Neural cell (in vitro differentiated cells): ENCODE results near the gene URB1.

Experiments used
- EP300 ChIP-seq: fragments of 450-650 bp; conservative IDR thresholded peaks from 2 replicates; pipeline ENCODE4 v1.6.1; 2014; ENCODE audit warnings: antibody characterized with exemption, mild to moderate bottlenecking, moderate library complexity; ENCODE audit not compliant: poor library complexity, severe bottlenecking
- EZH2 ChIP-seq: fragments of 200-600, 300-800 bp; shearing (Covaris generic), sonication (generic); IDR thresholded peaks from 2 replicates; pipeline ENCODE4 v1.6.1; 2014; ENCODE audit warnings: antibody characterized with exemption, low read length, borderline replicate concordance, mild to moderate bottlenecking; ENCODE audit not compliant: insufficient read depth, poor library complexity, severe bottlenecking
- MXI1 ChIP-seq: fragments of 450-650 bp; conservative IDR thresholded peaks from 2 replicates; pipeline ENCODE4 v1.6.1; 2014; ENCODE audit warnings: antibody characterized with exemption, mild to moderate bottlenecking; ENCODE audit not compliant: poor library complexity, severe bottlenecking
- POLR2AphosphoS5 ChIP-seq: IDR thresholded peaks from 2 replicates; pipeline ENCODE4 v1.6.1; 2012
- TAF1 ChIP-seq: IDR thresholded peaks from 2 replicates; pipeline ENCODE4 v1.6.1; 2012; ENCODE audit warnings: low read depth
- TF ChIP-seq, protein P1 (sequence below): fragments of 450-650 bp; IDR thresholded peaks from 2 replicates; pipeline ENCODE4 v1.5.1; 2014; ENCODE audit warnings: antibody characterized with exemption, mild to moderate bottlenecking, moderate library complexity; ENCODE audit not compliant: poor library complexity, severe bottlenecking
- TF ChIP-seq, protein P2 (sequence below): IDR thresholded peaks from 2 replicates; pipeline ENCODE4 v1.6.1; 2012; ENCODE audit warnings: borderline replicate concordance

GRCh38 chr21:32338209-32338921 lies 54.4 kb downstream of the URB1 start:
- no peak for TF ChIP-seq EP300
- TF ChIP-seq, protein P1, sequence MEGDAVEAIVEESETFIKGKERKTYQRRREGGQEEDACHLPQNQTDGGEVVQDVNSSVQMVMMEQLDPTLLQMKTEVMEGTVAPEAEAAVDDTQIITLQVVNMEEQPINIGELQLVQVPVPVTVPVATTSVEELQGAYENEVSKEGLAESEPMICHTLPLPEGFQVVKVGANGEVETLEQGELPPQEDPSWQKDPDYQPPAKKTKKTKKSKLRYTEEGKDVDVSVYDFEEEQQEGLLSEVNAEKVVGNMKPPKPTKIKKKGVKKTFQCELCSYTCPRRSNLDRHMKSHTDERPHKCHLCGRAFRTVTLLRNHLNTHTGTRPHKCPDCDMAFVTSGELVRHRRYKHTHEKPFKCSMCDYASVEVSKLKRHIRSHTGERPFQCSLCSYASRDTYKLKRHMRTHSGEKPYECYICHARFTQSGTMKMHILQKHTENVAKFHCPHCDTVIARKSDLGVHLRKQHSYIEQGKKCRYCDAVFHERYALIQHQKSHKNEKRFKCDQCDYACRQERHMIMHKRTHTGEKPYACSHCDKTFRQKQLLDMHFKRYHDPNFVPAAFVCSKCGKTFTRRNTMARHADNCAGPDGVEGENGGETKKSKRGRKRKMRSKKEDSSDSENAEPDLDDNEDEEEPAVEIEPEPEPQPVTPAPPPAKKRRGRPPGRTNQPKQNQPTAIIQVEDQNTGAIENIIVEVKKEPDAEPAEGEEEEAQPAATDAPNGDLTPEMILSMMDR: no peak
- TF ChIP-seq EZH2: no peak
- TF ChIP-seq, protein P2, sequence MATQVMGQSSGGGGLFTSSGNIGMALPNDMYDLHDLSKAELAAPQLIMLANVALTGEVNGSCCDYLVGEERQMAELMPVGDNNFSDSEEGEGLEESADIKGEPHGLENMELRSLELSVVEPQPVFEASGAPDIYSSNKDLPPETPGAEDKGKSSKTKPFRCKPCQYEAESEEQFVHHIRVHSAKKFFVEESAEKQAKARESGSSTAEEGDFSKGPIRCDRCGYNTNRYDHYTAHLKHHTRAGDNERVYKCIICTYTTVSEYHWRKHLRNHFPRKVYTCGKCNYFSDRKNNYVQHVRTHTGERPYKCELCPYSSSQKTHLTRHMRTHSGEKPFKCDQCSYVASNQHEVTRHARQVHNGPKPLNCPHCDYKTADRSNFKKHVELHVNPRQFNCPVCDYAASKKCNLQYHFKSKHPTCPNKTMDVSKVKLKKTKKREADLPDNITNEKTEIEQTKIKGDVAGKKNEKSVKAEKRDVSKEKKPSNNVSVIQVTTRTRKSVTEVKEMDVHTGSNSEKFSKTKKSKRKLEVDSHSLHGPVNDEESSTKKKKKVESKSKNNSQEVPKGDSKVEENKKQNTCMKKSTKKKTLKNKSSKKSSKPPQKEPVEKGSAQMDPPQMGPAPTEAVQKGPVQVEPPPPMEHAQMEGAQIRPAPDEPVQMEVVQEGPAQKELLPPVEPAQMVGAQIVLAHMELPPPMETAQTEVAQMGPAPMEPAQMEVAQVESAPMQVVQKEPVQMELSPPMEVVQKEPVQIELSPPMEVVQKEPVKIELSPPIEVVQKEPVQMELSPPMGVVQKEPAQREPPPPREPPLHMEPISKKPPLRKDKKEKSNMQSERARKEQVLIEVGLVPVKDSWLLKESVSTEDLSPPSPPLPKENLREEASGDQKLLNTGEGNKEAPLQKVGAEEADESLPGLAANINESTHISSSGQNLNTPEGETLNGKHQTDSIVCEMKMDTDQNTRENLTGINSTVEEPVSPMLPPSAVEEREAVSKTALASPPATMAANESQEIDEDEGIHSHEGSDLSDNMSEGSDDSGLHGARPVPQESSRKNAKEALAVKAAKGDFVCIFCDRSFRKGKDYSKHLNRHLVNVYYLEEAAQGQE: no peak
- no peak for TF ChIP-seq TAF1
- no peak for TF ChIP-seq MXI1
- TF ChIP-seq POLR2AphosphoS5: no peak
